SU-DHL-6 (cell line): ENCODE data around the gene SPATA1.
A peak's percentile ranks its signal among the peaks of the same experiment; 100 is the strongest.

Source experiments
- H2AFZ ChIP-seq: fragments of 200-600 bp; sonication (generic); 2 replicates; pipeline ENCODE4 v1.6.1; 2014; ENCODE audit warnings: low read depth, mild to moderate bottlenecking, moderate library complexity, mixed read lengths, antibody characterized with exemption, low read length; ENCODE audit not compliant: severe bottlenecking
- H3F3A ChIP-seq: fragments of 200-600 bp; shearing (Covaris generic); 2 replicates; pipeline ENCODE4 v1.6.0; 2016; ENCODE audit warnings: antibody characterized with exemption, mild to moderate bottlenecking; ENCODE audit not compliant: insufficient read depth
- H3K27ac ChIP-seq: fragments of 200-600 bp; sonication (generic); 2 replicates; pipeline ENCODE4 v1.5.1; 2016; ENCODE audit warnings: low read depth, mild to moderate bottlenecking, low read length, moderate library complexity, mixed read lengths
- H3K27me3 ChIP-seq: fragments of 200-600 bp; sonication (generic), shearing (Covaris generic); 2 replicates; pipeline ENCODE4 v1.6.0; 2014; ENCODE audit warnings: mild to moderate bottlenecking, low read length
- H3K36me3 ChIP-seq: fragments of 200-600 bp; sonication (generic); 2 replicates; pipeline ENCODE4 v1.6.1; 2014; ENCODE audit warnings: mild to moderate bottlenecking, low read length, mixed read lengths
- H3K4me2 ChIP-seq: fragments of 300-600, 200-600 bp; shearing (Covaris generic), sonication (generic); 2 replicates; pipeline ENCODE4 v1.6.0; 2014; ENCODE audit warnings: low read length, low read depth, mild to moderate bottlenecking; ENCODE audit not compliant: poor library complexity, severe bottlenecking
- H3K4me3 ChIP-seq: fragments of 200-600 bp; sonication (generic); 2 replicates; pipeline ENCODE4 v1.5.1; 2014; ENCODE audit warnings: antibody characterized with exemption, low read length, mild to moderate bottlenecking, mixed read lengths; ENCODE audit not compliant: insufficient read depth, poor library complexity, severe bottlenecking
- H3K79me2 ChIP-seq: fragments of 200-600 bp; sonication (generic); 2 replicates; pipeline ENCODE4 v1.6.1; 2014; ENCODE audit warnings: mild to moderate bottlenecking, low read length, moderate library complexity; ENCODE audit not compliant: insufficient read depth
- H3K9ac ChIP-seq: fragments of 200-600 bp; sonication (generic); 2 replicates; pipeline ENCODE4 v1.7.0; 2014; ENCODE audit warnings: mild to moderate bottlenecking, low read length
- H3K9me2 ChIP-seq: fragments of 200-600 bp; sonication (generic); replicated peaks from 2 replicates; pipeline ENCODE4 v1.6.1; 2014; ENCODE audit warnings: low read length; ENCODE audit not compliant: insufficient read depth
- H3K9me3 ChIP-seq: fragments of 200-600 bp; sonication (generic); 2 replicates; pipeline ENCODE4 v1.6.1; 2014; ENCODE audit warnings: low read length, mixed read lengths; ENCODE audit not compliant: insufficient read depth
- H4K20me1 ChIP-seq: fragments of 200-600 bp; sonication (generic); 2 replicates; pipeline ENCODE4 v1.6.1; 2014; ENCODE audit warnings: low read depth, mild to moderate bottlenecking, antibody characterized with exemption, low read length, moderate library complexity, mixed read lengths
- CTCF ChIP-seq: fragments of 200-600 bp; sonication (generic); IDR thresholded peaks from one replicate; pipeline ENCODE4 v1.5.1; 2017; ENCODE audit warnings: antibody characterized with exemption, mild to moderate bottlenecking, low read length, moderate library complexity; ENCODE audit not compliant: insufficient read depth, poor library complexity, severe bottlenecking
- EZH2phosphoT487 ChIP-seq: fragments of 200-600 bp; sonication (generic), shearing (Covaris generic); conservative IDR thresholded peaks from 2 replicates; pipeline ENCODE4 v1.6.1; 2018; ENCODE audit warnings: mild to moderate bottlenecking, antibody characterized with exemption, low read length, moderate library complexity, mixed read lengths

The SPATA1 gene

GRCh38 chr1:84569216-84569615 is 63.0 kb downstream of the SPATA1 start:
- no peak overlapping the region for H3K27ac ChIP-seq
- H3K9me2 ChIP-seq: no peaks in the 10 kb centered on the region
- no peak overlapping the region for H3K4me3 ChIP-seq
- no peaks in the 10 kb centered on the region for H3K9me3 ChIP-seq
- no peaks in the 10 kb centered on the region for H3K36me3 ChIP-seq
- no peaks in the 10 kb centered on the region for H3K27me3 ChIP-seq
- TF ChIP-seq CTCF (no peak), EZH2phosphoT487 (no peak)
- H3K79me2 ChIP-seq: no peaks in the 10 kb centered on the region
- 0 out of 2 replicates have a peak, but pooled peaks cover 5% of the 10 kb centered on the region for H3F3A ChIP-seq
- H2AFZ ChIP-seq: no peak overlapping the region
- H3K4me2 ChIP-seq: no peak overlapping the region
- no peak overlapping the region for H3K9ac ChIP-seq
- no peaks in the 10 kb centered on the region for H4K20me1 ChIP-seq

GRCh38 chr1:84570436-84571149 is 64.4 kb downstream of the SPATA1 start:
- H3K36me3 ChIP-seq: no peaks in the 10 kb centered on the region
- no peak overlapping the region for H3K9ac ChIP-seq
- H3K79me2 ChIP-seq: no peaks in the 10 kb centered on the region
- H3K27ac ChIP-seq: no peak overlapping the region
- H3K9me2 ChIP-seq: no peaks in the 10 kb centered on the region
- H3K4me2 ChIP-seq: no peak overlapping the region
- H3K27me3 ChIP-seq: no peaks in the 10 kb centered on the region
- H2AFZ ChIP-seq: no peak overlapping the region
- H4K20me1 ChIP-seq: no peaks in the 10 kb centered on the region
- TF ChIP-seq CTCF (no peak), EZH2phosphoT487 (no peak)
- 0 out of 2 replicates have a peak, but pooled peaks cover 5% of the 10 kb centered on the region for H3F3A ChIP-seq
- H3K9me3 ChIP-seq: no peaks in the 10 kb centered on the region
- no peak overlapping the region for H3K4me3 ChIP-seq

GRCh38 chr1:84571150-84571535 is 65.0 kb downstream of the SPATA1 start:
- H3F3A ChIP-seq: 0 out of 2 replicates have a peak, but pooled peaks cover 5% of the 10 kb centered on the region

GRCh38 chr1:84573481-84573966 is 67.3 kb downstream of the SPATA1 start:
- H2AFZ ChIP-seq: peak overlapping the region; percentile 96
- H3K9ac ChIP-seq: peak overlapping the region; percentile 93
- no peaks in the 10 kb centered on the region for H4K20me1 ChIP-seq
- no peaks in the 10 kb centered on the region for H3K9me3 ChIP-seq
- H3K4me3 ChIP-seq: peak overlapping the region; percentile 91
- 0 out of 2 replicates have a peak, but pooled peaks cover 5% of the 10 kb centered on the region for H3F3A ChIP-seq
- no peaks in the 10 kb centered on the region for H3K27me3 ChIP-seq
- no peak for TF ChIP-seq EZH2phosphoT487
- no peak for TF ChIP-seq CTCF
- no peaks in the 10 kb centered on the region for H3K36me3 ChIP-seq
- H3K27ac ChIP-seq: peak overlapping the region; percentile 82
- no peaks in the 10 kb centered on the region for H3K9me2 ChIP-seq
- H3K4me2 ChIP-seq: peak overlapping the region; percentile 86
- H3K79me2 ChIP-seq: no peaks in the 10 kb centered on the region

More at GRCh38 chr1:84571150-84571535, 65.0 kb downstream of the SPATA1 start:
- no peaks in the 10 kb centered on the region for H4K20me1 ChIP-seq
- H3K9ac ChIP-seq: no peak overlapping the region
- H3K79me2 ChIP-seq: no peaks in the 10 kb centered on the region
- H3K9me2 ChIP-seq: no peaks in the 10 kb centered on the region
- H3K27ac ChIP-seq: no peak overlapping the region
- H3K4me2 ChIP-seq: no peak overlapping the region
- H3K4me3 ChIP-seq: no peak overlapping the region
- TF ChIP-seq EZH2phosphoT487: no peak
- H3K9me3 ChIP-seq: no peaks in the 10 kb centered on the region
- no peaks in the 10 kb centered on the region for H3K27me3 ChIP-seq
- H2AFZ ChIP-seq: no peak overlapping the region
- no peaks in the 10 kb centered on the region for H3K36me3 ChIP-seq
